Measurements from ENCODE around the gene KLHDC8B.

KLHDC8B gene

DNA sequence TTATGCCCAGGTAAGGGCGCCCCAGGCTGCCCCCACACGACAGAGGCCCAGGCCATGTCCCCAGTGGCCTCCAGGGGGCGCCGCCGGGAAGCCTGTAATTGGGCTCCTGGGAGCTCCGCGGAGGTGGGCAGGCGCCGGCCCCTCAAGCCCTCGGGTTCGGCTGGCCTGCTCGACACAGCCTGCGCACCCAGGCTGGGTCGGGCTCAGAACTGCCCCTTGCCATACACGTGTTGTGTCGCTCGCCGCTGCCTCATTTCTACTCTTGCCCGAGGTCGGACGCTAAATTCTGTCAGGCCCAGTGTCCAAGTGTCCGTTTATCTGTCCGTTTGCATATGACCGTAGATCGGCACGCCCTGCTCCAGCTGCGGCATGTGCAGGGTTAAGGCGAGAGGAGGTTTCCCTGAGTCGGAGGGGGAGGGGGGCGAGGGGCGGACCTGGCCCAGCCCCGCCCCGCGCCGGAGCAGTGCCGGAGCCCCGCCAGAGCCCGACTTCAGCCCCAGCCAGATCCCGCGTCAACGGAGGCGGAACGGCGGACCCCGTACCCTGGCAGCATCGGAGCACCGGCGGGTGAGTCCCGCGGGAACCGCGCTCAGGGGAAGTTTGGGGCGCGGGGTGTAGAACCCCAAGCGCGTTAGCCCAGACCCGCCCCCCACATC, at the start of gene KLHDC8B:
KLHDC8B (plus strand) TSS at position 480 of the 656 bp plus-strand sequence. CDS start 1,172 bp downstream, outside the sequence.
- peak; percentile 80 for DNase-seq (ENCODE audit: low spot score)

DNA sequence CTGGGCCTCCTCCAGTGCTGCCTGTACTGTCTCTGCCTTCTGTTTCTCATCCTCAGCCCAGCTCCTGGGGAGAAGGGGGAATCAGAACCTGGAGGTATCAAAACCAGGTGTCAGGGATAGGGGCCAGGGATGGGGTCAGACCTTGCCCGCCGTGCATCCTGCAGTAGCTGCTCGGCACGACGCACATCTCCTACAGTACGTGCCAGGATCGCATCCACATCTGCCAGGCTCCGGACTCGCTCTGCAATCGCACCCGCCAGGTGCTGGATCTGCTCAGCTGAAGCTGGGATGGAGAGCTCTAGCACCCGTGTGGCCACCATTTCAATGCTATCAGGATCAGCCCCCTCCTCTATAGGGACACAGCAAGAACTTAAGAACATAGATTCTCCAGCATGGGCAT, 49.4 kb upstream of the KLHDC8B start:
- no peak for DNase-seq (ENCODE audit: low spot score)

DNA sequence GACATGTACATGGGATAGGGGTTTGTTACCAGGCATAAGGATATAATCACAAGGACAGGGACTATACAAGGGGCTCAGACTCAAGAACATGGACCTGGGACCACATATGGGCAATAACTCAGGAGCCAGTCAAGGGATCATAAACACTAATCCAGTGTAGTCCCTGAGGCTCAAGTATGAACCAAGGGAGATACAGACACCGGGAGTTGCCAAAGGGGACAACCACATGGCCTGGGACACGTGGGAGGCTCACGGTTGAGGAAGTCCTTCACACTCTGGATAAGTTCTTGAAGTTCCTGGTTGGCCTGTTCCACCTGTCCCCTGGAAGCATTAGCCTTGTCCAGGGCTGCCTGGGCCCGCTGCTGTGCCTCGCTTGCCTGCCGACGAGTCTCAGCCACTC, 48.9 kb upstream of the KLHDC8B start:
- no peak for DNase-seq (ENCODE audit: low spot score)

DNA sequence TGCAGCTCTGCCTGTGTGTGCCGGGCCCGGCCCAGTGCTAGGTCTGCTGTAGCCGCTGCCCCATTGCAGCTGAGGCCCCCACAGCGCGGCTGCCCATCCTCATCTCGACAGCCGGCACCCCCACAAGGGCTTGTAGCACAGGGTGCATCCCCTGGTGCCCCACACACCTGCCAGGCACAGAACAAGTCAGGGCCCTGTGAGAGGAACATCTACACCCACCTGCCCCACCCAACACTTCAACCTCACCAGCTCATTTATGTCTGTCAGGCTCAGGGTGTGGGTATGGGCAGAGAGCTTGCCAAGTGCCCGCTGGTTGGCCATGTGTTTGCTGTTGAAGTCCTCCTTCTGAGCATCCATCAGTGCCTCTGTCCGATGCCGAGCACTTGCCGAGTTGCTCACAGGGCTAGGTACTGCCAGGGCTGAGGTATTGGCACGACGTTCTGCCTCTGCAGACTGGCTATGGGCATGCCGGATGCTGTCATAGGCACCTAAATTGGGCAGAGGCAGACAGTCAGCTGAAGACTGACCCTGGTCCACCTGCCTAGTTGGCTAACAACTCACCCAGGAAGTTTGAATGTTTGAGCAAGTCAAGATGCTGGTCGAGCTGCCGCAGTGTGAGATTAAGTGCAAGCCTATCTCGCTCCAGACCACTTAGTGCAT, 48.4 kb upstream of the KLHDC8B start:
- no peak for DNase-seq (ENCODE audit: low spot score)

DNA sequence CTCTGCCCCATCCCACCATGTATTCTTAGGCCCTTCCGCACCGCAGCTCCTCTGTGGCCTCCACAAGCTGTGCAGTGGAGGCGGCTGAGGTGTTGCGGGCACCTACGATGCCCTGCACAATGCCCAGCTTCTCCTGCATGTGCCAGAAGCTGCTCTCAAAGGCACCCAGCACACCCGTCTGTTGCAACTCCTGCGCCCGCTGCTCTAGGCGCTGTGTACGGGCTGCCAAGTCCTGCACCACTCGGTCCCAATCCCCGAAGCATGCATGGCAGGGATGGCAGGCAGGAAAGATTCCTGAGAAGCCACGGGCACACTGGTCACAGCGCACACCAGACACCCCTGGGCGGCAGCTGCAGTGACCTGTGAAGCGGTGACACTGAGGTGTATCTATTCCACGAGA, 47.7 kb upstream of the KLHDC8B start:
- DNase-seq (ENCODE audit: low spot score) = no peak

DNA sequence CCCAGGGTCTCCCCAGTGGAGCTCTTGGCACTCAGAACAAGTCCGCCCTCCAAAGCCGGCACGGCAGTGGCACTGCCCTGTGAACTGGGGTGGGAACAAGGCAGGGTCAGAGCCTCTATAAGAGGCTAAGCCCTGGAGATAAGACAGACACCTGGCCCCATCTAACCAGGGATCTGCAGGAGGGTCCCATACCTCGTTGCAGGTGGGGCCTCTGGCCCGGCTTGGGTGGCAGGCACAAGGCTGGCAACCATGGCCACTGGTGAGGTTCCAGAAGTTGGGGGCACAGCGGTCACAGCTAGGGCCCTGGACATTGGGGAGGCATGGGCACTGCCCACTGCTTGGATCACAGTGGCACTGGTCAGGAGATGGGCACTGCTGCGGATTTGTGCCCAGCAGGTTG, 47.2 kb upstream of the KLHDC8B start:
- no peak for DNase-seq (ENCODE audit: low spot score)

DNA sequence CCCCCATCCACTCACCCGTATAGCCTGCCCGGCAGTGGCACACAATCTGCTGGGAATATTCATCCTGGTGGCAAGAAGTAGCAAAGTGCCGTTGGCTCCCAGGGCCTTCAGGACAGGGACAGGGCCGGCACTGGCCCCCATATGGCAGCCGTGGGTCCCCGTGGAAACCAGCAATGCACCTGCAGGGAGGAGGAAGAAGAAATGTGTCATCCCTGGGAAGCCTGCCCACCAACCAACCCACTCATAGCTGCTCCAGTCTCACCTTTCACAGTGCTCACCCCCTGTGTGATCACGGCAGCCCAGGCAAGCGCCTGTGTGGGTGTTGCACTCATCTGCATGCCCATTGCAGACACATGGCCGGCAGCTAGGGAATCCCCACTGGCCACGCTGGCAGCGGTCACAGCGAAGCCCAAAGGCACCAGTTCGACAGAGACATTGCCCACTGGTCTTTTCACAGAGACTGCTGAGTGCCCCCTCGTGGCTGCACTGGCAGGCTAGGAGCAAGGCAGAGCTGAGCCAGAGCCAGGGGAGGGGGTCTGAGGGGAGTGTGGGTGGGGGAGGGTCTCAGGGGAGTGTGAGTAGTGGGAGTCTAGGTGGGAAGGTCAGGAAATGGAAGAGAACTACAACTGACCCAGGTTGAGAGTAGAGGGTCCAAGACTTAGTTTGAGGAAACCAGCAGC, 46.3 kb upstream of the KLHDC8B start:
- peak; percentile 41 for DNase-seq (ENCODE audit: low spot score)

DNA sequence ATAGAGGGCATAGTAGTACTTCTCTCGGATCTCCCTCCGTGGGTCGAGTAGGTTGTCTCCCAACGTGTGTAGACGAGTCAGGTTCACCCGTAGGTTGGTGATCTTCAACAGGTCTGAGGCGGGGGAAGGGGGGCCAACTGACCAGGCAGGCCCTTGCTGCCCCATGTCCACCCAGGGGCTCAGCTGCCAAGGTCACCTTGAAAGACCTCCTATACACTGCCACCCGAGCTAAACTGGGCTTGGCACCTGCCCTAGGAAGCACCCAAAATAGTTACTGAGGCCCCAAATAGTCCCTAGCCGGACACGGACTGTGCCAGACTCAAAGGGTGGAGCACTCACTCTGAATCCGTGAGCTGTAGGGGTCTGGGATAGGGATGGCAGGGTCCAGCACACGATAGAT, 40.4 kb upstream of the KLHDC8B start:
- DNase-seq (ENCODE audit: low spot score) = no peak

DNA sequence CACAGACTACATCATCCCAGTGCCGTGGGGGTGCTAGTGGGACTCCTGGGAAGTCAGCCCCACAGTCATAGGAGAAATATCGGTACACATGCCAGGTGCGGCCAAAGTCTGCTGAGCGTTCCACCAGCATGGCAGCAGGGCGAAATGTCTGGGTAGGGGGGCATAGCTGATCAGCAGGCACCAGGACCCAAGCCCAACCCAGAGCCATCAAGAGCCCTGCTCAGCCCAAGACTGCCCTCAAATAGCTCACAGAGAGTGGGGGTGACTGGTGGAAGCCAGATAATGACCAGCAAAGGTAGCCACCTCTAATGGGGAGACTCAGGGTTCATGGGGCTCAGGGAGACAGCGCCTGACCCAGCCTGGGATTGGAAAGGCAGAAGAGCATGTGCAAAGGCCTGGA, 39.8 kb upstream of the KLHDC8B start:
- no peak for DNase-seq (ENCODE audit: low spot score)

DNA sequence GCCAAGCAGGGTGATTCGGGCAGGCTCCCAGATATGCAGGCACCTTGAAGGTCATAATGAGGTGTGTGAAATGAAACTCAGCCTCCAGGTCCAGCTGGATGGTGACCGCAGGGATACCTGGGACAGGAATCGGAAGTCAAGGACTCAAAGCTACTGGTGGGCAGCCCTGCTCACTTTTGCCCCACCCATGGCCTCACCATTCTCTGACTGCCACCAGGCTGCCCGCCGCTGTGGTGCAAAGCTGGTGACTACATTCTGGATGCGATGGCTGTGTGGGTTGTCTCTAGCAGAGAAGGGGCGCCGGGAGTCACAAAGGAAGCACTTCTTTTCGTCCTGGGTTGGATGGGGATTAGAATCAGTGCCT, 39.3 kb upstream of the KLHDC8B start:
- no peak for DNase-seq (ENCODE audit: low spot score)

DNA sequence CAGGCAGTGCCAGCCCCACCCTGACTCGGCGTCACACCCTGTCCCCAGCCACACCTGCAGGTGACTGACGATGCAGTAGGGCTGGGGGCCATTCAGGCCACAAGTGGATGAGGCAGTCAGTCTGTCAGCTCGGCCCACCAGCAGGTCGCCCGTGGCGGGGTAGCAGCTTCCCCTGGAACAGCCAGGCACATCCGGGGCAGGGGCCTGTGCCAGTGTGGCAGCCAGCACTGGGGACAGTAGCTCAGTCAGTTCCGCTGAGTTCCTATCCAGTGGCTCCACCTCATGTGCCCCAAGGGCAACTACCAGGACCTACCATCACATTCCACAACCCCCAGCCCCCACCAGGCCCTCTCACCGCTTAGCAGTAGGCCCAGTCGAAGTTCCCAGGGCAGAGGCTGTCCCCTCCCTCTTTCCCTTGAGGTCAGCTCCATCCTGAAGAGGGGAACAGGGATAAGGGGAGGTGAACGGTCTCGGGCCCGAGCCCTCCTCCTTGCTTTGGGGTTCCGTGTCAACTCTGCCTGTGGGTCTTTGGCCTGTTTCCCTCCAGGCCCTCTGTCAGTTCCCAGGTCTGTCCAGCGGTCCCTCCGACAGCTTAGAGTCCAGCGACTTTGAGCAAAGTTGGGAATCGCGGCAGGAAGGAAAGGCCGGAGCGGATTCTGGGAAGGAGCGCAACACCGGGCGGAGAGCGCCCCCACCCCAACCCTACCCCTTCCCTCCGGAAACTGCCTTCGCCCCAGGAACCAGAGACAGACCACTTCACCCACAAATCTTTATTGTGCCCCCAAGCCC, 38.8 kb upstream of the KLHDC8B start, which contains the start of gene LAMB2:
LAMB2 (minus strand) TSS at position 614 of the 789 bp plus-strand sequence; CDS start at position 431, 183 bp downstream.
- DNase-seq (ENCODE audit: low spot score) = peak; percentile 78

DNA sequence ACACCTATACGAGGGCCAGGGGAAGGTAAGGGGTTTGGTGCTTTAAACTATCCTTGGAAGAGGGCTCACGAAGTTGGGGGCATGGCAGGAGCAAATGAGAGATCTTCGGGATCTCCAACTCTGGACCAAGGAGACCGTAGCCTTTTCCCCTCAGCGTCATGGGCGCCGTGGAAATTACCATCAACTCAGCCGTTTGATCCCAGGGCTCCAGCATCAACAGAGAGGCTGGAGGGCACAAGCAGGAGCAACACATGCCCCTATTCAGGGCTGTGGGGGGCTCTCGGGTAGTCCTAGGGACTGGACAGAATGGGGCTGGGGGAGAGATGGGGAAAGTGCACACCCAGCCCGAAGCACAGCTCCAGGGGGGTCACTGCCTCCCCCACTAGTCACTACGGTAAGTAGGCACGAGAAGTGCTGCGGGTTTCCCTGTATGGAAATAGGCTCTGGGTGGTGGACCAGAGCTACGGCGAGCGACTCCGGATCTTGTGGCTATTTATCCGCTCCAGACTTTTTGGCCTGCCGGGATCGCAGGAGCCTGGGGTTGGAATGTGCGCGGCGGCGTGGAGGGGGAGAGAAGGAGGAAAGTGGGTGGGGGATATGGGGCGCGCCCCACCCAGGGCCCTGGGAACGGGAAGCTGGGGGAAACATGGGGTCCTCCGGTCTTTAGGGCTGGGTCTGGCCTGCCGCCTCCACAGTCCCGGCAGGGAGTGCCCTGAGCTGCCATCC, 38.0 kb upstream of the KLHDC8B start:
- peak; percentile 90 for DNase-seq (ENCODE audit: low spot score)

DNA sequence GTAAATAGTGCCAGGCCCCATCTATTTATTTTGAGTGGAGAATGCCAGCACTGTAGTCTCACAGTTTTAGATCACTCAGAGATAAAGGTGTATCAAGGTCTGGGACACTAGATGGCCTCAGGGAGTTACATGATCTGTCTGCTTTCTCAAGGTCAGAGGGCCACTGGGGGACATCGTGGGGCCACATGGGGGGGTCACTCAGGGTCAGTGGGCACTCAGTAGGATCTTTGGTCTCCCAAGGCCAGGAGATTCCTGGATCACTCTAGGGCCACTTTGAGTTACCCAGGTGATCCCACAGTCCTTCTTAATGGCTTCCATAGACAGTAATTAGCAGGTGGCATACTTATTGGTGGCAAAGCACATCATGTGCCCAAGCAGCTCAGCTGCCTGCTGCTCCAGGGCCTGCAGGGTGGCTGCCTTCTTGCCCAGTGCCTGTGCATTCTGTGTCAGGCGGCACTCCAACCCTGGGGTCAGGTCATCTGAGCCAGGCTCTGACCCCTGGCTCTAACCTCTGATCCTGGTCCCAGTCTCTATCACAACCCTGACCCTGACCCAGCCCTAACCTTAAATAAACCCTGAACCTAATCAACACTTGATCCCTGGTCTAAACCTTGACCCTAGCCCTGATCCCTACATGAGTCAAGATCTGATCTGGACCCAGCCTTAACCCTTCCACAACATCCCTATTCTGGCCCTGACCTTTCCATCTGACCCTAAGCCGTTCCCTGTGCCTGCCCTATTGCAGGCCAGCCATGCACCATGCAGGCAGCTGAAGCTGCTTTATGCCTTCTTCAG, 36.7 kb upstream of the KLHDC8B start:
- no peak for DNase-seq (ENCODE audit: low spot score)

DNA sequence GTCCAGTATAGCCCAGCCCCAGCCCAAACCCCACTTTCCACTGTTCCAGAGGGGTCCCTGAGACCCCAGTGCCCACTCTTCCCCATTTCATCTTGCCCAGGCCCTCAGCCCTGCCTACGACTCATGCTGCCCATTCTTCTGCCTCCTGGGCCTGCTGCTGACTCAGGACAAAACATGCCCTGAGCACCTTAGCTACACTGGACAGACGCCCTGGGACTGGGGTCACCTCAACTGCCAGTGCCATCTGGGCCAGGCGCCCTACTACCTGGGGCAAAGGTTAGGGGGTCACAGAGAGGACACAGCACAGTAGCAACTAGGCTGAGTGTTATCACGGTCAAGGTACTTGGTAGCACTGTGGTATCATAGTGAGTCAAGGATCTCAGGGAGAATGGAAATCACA, 35.9 kb upstream of the KLHDC8B start:
- no peak for DNase-seq (ENCODE audit: low spot score)

DNA sequence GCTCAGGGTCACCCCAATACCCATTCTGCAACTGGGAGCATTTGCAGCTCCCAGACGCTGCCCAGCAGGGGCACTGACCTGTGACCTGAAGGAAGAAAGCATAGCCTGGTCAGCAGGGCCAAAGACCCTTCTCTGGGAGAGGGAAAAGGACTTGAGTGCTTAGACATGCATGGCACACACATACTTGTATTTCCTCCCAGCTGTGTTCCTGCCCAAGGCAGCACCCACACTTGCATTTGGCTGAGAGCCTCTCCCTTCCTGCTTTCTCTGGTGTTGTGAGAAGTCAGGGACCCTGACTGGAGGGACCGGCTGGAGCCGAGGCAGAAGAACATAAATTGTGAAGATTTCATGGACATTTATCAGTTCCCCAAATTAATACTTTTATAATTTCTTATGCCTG, 31.3 kb upstream of the KLHDC8B start:
- no peak for DNase-seq (ENCODE audit: low spot score)

DNA sequence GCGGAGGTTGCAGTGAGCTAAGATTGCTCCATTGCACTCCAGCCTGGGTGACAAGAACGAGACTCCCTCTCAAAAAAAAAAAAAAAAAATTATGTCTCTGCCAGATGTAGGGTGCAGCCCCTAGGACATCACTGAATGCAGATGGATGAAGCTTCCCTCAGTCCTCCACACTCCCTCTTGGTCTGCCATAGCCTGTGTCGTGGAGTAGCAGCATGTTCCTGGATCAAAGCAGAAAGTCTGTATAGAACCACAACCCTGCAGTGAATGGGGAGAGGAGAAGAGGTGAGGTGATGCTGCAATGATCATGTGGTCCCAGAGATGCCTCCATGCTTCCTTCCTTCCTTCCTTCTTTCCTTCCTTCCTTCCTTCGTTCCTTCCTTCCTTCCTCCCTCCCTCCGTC, 23.2 kb upstream of the KLHDC8B start:
- DNase-seq (ENCODE audit: low spot score) = no peak

DNA sequence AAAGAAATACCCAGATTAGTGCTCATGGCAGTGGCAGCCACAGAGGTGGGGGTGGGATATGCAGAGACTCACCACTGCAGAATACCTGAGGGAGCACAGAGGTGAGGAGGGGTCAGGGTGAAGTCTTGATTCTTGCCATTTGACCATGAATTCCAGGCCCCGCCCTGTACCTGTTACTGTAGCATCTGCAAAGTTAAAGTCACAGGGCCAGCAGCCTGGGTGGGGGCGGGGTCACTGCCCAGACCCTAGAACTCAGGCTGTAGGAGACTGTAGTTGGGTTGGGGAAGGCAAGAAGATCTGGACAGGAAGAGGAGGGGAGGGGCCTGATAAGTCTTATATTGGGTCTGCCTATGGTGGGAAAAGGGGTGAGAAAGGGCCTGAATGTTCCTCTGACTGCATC, 19.8 kb upstream of the KLHDC8B start:
- DNase-seq (ENCODE audit: low spot score) = no peak

DNA sequence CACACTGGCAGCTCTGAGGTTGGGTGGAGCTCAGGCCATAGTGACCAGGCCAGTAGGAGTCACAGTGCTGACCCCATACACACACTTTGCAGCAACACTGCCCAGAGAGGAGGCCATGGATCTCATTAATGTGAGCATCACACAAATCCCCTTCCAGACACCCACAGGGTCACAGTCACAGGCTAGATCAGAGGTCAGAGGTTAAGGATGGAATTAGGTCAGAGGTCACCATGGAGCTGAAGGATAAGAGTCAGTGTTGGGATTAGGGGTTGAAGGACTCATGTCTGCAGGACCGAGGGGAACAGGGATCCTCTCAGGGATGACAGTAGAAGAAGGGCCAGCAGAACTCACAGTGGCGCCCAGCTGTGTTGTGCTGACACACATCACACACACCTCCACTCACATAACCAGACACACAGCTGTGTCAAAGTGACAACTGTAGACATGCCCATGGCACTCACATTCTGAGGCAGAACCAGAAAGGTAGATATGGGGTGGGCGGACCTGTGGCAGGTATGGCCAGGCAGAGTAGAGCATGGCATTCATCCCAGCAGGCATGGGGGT, 18.0 kb upstream of the KLHDC8B start:
- no peak for DNase-seq (ENCODE audit: low spot score)

DNA sequence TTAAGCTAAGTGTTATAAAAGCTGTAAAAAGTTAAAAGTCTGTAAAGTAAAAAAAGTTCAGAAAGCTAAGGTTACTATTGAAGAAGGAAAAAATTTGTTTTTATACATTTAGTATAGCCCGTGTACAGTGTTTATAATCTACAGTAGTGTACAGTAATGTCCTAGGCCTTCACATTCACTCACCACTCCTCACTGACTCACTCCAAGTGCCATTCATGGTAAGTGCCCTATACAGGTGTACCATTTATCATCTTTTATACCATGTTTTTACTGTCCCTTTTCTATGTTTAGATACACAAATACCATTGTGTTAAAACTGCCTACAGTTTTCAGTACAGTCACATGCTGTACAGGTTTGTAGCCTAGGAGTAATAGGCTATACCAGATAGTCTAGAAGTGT, 14.1 kb upstream of the KLHDC8B start:
- no peak for DNase-seq (ENCODE audit: low spot score)

DNA sequence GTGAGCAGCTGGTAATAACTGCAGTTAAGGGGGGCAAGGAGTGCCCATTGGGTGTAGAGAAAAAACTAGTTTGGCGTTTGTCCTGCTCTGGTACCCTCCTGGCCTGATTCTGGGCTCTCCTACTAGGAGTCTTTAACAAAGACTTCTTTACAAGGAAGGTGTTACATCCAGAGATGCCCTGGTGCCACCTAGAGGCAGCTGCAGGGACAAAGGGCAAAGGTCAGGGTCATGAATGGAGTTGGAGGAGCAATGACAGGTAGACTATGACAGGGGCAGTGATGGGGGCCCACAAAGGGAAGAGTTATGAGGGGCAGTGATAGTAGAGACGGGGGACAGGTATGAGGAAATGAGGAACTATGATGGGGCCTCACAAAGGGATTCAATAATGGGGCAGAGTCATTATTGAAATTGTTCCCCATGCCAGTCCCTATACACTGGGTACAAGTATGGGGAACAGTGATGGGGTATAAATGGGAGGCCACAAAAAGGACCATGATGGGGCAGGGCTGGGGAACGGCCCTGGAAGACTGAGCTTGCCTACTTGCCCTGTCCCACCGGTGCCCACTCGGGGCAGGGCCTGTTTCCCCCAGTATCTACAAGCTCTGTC, 13.2 kb upstream of the KLHDC8B start:
- DNase-seq (ENCODE audit: low spot score) = no peak

Data from cerebellar cortex (tissue), 1 donor.